Neuronal stem cell (in vitro differentiated cells): ENCODE data around the gene KPNA3.

Source experiments
- DNase-seq: peaks from one replicate; pipeline ENCODE4 v3.0.0-alpha.2; 2013; ENCODE audit warnings: low spot score
- H2AFZ ChIP-seq: one replicate; pipeline ENCODE4 v1.6.1; 2013; ENCODE audit warnings: mild to moderate bottlenecking, low read length, inconsistent platforms
- H2AK5ac ChIP-seq: 2 replicates; pipeline ENCODE4 v1.6.1; 2013; ENCODE audit warnings: low read depth, mild to moderate bottlenecking, inconsistent platforms, low read length, moderate library complexity, mixed read lengths
- H2BK120ac ChIP-seq: 2 replicates; pipeline ENCODE4 v1.6.1; 2013; ENCODE audit warnings: low read depth, mild to moderate bottlenecking, inconsistent platforms, low read length, moderate library complexity, mixed read lengths
- H2BK12ac ChIP-seq: one replicate; pipeline ENCODE4 v1.6.1; 2013; ENCODE audit warnings: low read length, inconsistent platforms
- H2BK15ac ChIP-seq: 2 replicates; pipeline ENCODE4 v1.6.1; 2013; ENCODE audit warnings: mild to moderate bottlenecking, low read length, inconsistent platforms, mixed read lengths
- H2BK5ac ChIP-seq: one replicate; pipeline ENCODE4 v1.6.1; 2013; ENCODE audit warnings: inconsistent platforms, mild to moderate bottlenecking, low read length, moderate library complexity
- H3K14ac ChIP-seq: one replicate; pipeline ENCODE4 v1.6.1; 2013; ENCODE audit warnings: low read length, inconsistent platforms
- H3K18ac ChIP-seq: 2 replicates; pipeline ENCODE4 v1.6.1; 2013; ENCODE audit warnings: low read length, inconsistent platforms
- H3K23ac ChIP-seq: 2 replicates; pipeline ENCODE4 v1.6.1; 2013; ENCODE audit warnings: low read depth, mild to moderate bottlenecking, mixed read lengths, low read length, inconsistent platforms; ENCODE audit not compliant: poor library complexity
- H3K27ac ChIP-seq: replicated peaks from 3 replicates; pipeline ENCODE4 v1.5.1; 2013; ENCODE audit warnings: low read length, inconsistent platforms
- H3K27me3 ChIP-seq, 3 experiments: 2 replicates each; pipeline ENCODE4 v1.6.1; 2013; ENCODE audit warnings: low read length in 3 of 3, mild to moderate bottlenecking in 2 of 3, inconsistent platforms in 1 of 3, low read depth in 1 of 3, mixed read lengths in 1 of 3, moderate library complexity in 1 of 3; ENCODE audit not compliant: control insufficient read depth in 3 of 3, insufficient read depth in 3 of 3
- H3K36me3 ChIP-seq, 2 donors: replicated peaks in 1 of 2; 2 replicates each; pipeline ENCODE4 v1.6.1; 2013; ENCODE audit warnings: low read length in 2 of 2; ENCODE audit not compliant: control insufficient read depth in 2 of 2, insufficient read depth in 2 of 2
- H3K4ac ChIP-seq: 2 replicates; pipeline ENCODE4 v1.6.1; 2013; ENCODE audit warnings: inconsistent platforms, mild to moderate bottlenecking, low read length, moderate library complexity
- H3K4me1 ChIP-seq, 2 donors: 1 replicate in 1 of 2; 2 replicates in 1 of 2; pipeline ENCODE4 v1.6.1; 2013; ENCODE audit warnings: low read length in 2 of 2, low read depth in 1 of 2; ENCODE audit not compliant: control insufficient read depth in 2 of 2, insufficient read depth in 1 of 2
- H3K4me2 ChIP-seq: one replicate; pipeline ENCODE4 v1.6.1; 2013; ENCODE audit warnings: mild to moderate bottlenecking, low read length, inconsistent platforms; ENCODE audit not compliant: insufficient read depth, poor library complexity, severe bottlenecking
- H3K4me3 ChIP-seq, 2 donors: 2 replicates each; pipeline ENCODE4 v1.5.1; 2013; ENCODE audit warnings: low read length in 2 of 2, mild to moderate bottlenecking in 2 of 2, inconsistent platforms in 1 of 2, moderate library complexity in 1 of 2
- H3K79me1 ChIP-seq: one replicate; pipeline ENCODE4 v1.6.1; 2013; ENCODE audit warnings: low read depth, mild to moderate bottlenecking, inconsistent platforms, low read length, moderate library complexity
- H3K9ac ChIP-seq: one replicate; pipeline ENCODE4 v1.6.1; 2013; ENCODE audit warnings: mild to moderate bottlenecking, low read depth, low read length, inconsistent platforms; ENCODE audit not compliant: poor library complexity
- H3K9me3 ChIP-seq, 2 donors: replicated peaks in 1 of 2; 2 replicates each; pipeline versions ENCODE3 to v1.6.1; 2013; ENCODE audit warnings: low read length in 2 of 2, mild to moderate bottlenecking in 2 of 2, inconsistent platforms in 1 of 2, low read depth in 1 of 2, mixed read lengths in 1 of 2, moderate library complexity in 1 of 2; ENCODE audit not compliant: control insufficient read depth in 2 of 2, insufficient read depth in 1 of 2
- H4K8ac ChIP-seq: one replicate; pipeline ENCODE4 v1.6.1; 2013; ENCODE audit warnings: low read depth, mild to moderate bottlenecking, inconsistent platforms, low read length, moderate library complexity
- H4K91ac ChIP-seq: one replicate; pipeline ENCODE4 v1.6.1; 2013; ENCODE audit warnings: low read length, low read depth, mild to moderate bottlenecking, inconsistent platforms; ENCODE audit not compliant: poor library complexity
- WGBS, 2 donors: extraction: QIAGEN DNeasy Blood & Tissue Kit; methylation state at CpG; one replicate each; pipeline ENCODE4 v1.1.7; 2013; ENCODE audit warnings: missing lambda C conversion rate in 2 of 2, mixed read lengths in 1 of 2; ENCODE audit not compliant: insufficient read length in 2 of 2, insufficient replicate concordance in 1 of 2; ENCODE audit errors: extremely low coverage in 2 of 2; 5-methylcytosine and 5-hydroxymethylcytosine counted together

KPNA3 gene

DNA sequence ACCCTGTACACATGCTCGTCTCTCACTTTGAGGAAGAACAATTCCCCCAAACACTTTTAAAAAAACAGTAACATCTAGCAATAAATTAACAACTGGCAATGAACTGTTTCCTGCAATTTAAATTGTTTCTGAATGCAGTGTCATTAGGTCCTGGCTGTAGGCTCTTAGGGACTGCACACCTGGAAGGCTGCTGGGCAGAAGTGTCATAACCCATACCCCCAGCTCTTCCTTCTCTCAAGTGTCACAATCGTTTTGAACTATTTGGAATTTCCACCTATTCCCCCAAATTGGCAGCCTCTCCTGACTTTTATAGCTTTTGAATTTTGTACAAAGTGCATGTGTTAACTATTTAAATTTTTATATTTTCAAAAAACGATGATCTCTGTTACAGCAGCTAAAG lies 38.2 kb upstream of the KPNA3 start:
- H4K91ac ChIP-seq = no peak overlapping the region
- WGBS, 2 donors = no CpG with 5 or more reads among the region's 3 CpGs
- no peaks in the 10 kb centered on the region for H3K79me1 ChIP-seq
- no peak overlapping the region for H3K4ac ChIP-seq
- no peak overlapping the region for H2AK5ac ChIP-seq
- H2BK12ac ChIP-seq = no peak overlapping the region
- no peak for DNase-seq
- H4K8ac ChIP-seq = no peak overlapping the region
- no peak overlapping the region for H2AFZ ChIP-seq
- H2BK5ac ChIP-seq = no peak overlapping the region
- H3K9me3 ChIP-seq = peaks cover 4 to 7% of the 10 kb centered on the region in 2 donors
- no peak overlapping the region for H3K27ac ChIP-seq
- H3K9ac ChIP-seq = no peak overlapping the region
- no peaks in the 10 kb centered on the region for H3K4me1 ChIP-seq
- no peak overlapping the region for H2BK120ac ChIP-seq
- H2BK15ac ChIP-seq = no peak overlapping the region
- no peaks in the 10 kb centered on the region for H3K36me3 ChIP-seq
- H3K23ac ChIP-seq = no peak overlapping the region
- H3K18ac ChIP-seq = no peak overlapping the region
- no peak overlapping the region for H3K4me3 ChIP-seq
- no peak overlapping the region for H3K14ac ChIP-seq
- H3K27me3 ChIP-seq = no peaks in the 10 kb centered on the region
- H3K4me2 ChIP-seq = no peak overlapping the region

DNA sequence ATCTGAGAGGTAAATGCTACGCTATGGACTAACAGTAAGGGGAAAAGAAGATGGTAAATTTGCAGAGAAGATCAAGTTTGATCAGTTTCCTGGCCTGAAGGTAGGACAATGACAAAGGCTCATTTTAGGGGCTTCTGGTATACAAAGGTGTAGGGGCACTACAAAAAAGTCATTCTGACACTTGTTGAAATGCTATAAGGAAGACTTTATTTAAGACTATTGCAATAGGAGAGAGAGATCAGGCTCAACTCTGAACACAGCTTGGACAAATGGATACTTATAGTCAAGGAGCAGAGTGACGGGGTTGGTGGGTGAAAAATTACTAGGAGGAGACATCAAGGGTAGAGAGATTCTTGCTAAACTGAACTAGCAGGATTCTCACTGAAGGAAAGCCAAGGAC lies 37.2 kb upstream of the KPNA3 start:
- no peak overlapping the region for H3K9ac ChIP-seq
- no peaks in the 10 kb centered on the region for H3K27me3 ChIP-seq
- H3K4me2 ChIP-seq = no peak overlapping the region
- no peak overlapping the region for H3K14ac ChIP-seq
- H3K4ac ChIP-seq = no peak overlapping the region
- H2BK120ac ChIP-seq = no peak overlapping the region
- H3K23ac ChIP-seq = no peak overlapping the region
- H3K36me3 ChIP-seq = no peaks in the 10 kb centered on the region
- no peak overlapping the region for H3K18ac ChIP-seq
- no peak overlapping the region for H3K27ac ChIP-seq
- peaks cover 4 to 7% of the 10 kb centered on the region in 2 donors for H3K9me3 ChIP-seq
- no peak overlapping the region for H2AFZ ChIP-seq
- H3K4me1 ChIP-seq = no peaks in the 10 kb centered on the region
- no peak overlapping the region for H4K8ac ChIP-seq
- no peak overlapping the region for H3K4me3 ChIP-seq
- no peaks in the 10 kb centered on the region for H3K79me1 ChIP-seq
- DNase-seq = no peak
- H2AK5ac ChIP-seq = no peak overlapping the region
- no peak overlapping the region for H2BK5ac ChIP-seq
- no peak overlapping the region for H2BK15ac ChIP-seq
- no peak overlapping the region for H2BK12ac ChIP-seq
- WGBS, 2 donors = no CpG with 5 or more reads among the region's 2 CpGs
- no peak overlapping the region for H4K91ac ChIP-seq

DNA sequence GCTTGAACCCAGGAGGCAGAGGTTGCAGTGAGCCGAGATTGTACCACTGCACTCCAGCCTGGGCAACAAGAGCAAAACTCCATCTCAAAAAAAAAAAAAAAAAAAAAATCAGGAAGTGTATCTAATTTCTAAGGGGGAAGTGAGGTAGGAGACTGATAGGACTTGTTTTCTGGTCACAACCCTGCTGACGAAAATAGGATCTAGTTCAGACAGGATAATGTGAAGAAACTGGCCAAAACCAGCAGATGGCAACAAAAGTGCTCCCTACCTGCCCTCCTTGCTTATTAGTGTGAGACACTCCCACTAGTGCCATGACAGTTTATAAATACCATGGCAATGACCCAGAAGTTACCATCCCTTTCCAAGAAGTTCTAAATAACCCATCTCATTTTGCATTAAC lies 36.0 kb upstream of the KPNA3 start:
- H2AK5ac ChIP-seq = no peak overlapping the region
- DNase-seq = no peak
- H3K4me1 ChIP-seq = no peaks in the 10 kb centered on the region
- H2BK15ac ChIP-seq = no peak overlapping the region
- H3K23ac ChIP-seq = no peak overlapping the region
- peaks cover 0 to 4% (median 3%) of the 10 kb centered on the region in 3 experiments for H3K27me3 ChIP-seq
- H3K14ac ChIP-seq = no peak overlapping the region
- no peak overlapping the region for H3K9ac ChIP-seq
- H4K91ac ChIP-seq = no peak overlapping the region
- no peak overlapping the region for H3K4me3 ChIP-seq
- H3K4ac ChIP-seq = no peak overlapping the region
- no peak overlapping the region for H2BK120ac ChIP-seq
- H2BK12ac ChIP-seq = no peak overlapping the region
- H2AFZ ChIP-seq = no peak overlapping the region
- no peaks in the 10 kb centered on the region for H3K36me3 ChIP-seq
- H2BK5ac ChIP-seq = no peak overlapping the region
- WGBS, 2 donors = no CpG with 5 or more reads among the region's 2 CpGs
- no peak overlapping the region for H4K8ac ChIP-seq
- H3K79me1 ChIP-seq = no peaks in the 10 kb centered on the region
- no peak overlapping the region for H3K4me2 ChIP-seq
- H3K27ac ChIP-seq = no peak overlapping the region
- H3K18ac ChIP-seq = no peak overlapping the region
- peaks cover 4 to 7% of the 10 kb centered on the region in 2 donors for H3K9me3 ChIP-seq

DNA sequence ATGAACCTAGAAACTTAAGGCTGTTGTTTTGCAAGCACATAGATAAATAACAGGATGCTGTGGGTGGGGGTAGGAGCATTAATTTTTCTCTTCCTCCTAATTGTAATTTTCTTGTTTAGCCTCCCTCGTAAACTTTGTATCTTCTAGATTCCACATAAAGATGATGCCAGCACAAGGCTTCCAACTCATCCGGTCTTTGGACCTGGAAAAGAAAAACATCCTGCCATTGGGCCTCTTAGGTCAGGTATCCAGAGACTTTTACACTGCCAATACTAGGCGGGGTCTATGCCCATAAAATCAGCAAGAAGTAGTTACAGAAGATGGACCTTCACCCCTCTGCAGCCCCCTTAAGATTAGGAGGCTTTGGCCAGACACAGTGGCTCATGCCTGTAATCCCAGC lies 35.4 kb upstream of the KPNA3 start:
- H3K4me2 ChIP-seq = no peak overlapping the region

More for the DNA sequence above, 35.4 kb upstream of the KPNA3 start:
- no peak overlapping the region for H3K18ac ChIP-seq
- H3K14ac ChIP-seq = no peak overlapping the region
- H3K79me1 ChIP-seq = no peaks in the 10 kb centered on the region
- H2BK120ac ChIP-seq = no peak overlapping the region
- no peak overlapping the region for H3K4me3 ChIP-seq
- peaks cover 4 to 7% of the 10 kb centered on the region in 2 donors for H3K9me3 ChIP-seq
- no peak overlapping the region for H4K91ac ChIP-seq
- no peak for DNase-seq
- H4K8ac ChIP-seq = no peak overlapping the region
- H3K4me1 ChIP-seq = no peaks in the 10 kb centered on the region
- H2BK15ac ChIP-seq = no peak overlapping the region
- H3K27ac ChIP-seq = no peak overlapping the region
- no peak overlapping the region for H2BK12ac ChIP-seq
- no peak overlapping the region for H2BK5ac ChIP-seq
- no peaks in the 10 kb centered on the region for H3K36me3 ChIP-seq
- peaks cover 0 to 5% (median 3%) of the 10 kb centered on the region in 3 experiments for H3K27me3 ChIP-seq
- no peak overlapping the region for H2AK5ac ChIP-seq
- H3K9ac ChIP-seq = no peak overlapping the region
- H2AFZ ChIP-seq = no peak overlapping the region
- no peak overlapping the region for H3K23ac ChIP-seq
- WGBS, 2 donors = no CpG with 5 or more reads among the region's 3 CpGs
- H3K4ac ChIP-seq = no peak overlapping the region
